ENCODE results near the gene DSCAM.

Gene DSCAM

GRCh38 chr21:40840401-40841125 lies 6.4 kb downstream of the DSCAM start:
- TF ChIP-seq FOXP2 (optimal IDR thresholded peaks at IDR 0.05; ENCODE audit: borderline replicate concordance, extremely low read depth, extremely low read length, insufficient read depth) (no peak), SIN3A (IDR thresholded peaks at IDR 0.05; ENCODE audit: borderline replicate concordance, insufficient read depth, low read length) (no peak), TAF1 (IDR thresholded peaks at IDR 0.05; ENCODE audit: borderline replicate concordance, insufficient read depth, low read length) (no peak), POLR2AphosphoS5 (IDR thresholded peaks at IDR 0.05; ENCODE audit: low read depth, low read length) (no peak), REST (IDR thresholded peaks at IDR 0.05; ENCODE audit: insufficient read depth in 1 of 2, low read depth in 2 of 2, low read length in 2 of 2) (no peak)

- no peak for TF ChIP-seq SIN3A (IDR thresholded peaks at IDR 0.05; ENCODE audit: borderline replicate concordance, insufficient read depth, low read length)
- TF ChIP-seq POLR2AphosphoS5 (IDR thresholded peaks at IDR 0.05; ENCODE audit: low read depth, low read length), result no peak
- no peak for TF ChIP-seq FOXP2 (optimal IDR thresholded peaks at IDR 0.05; ENCODE audit: borderline replicate concordance, extremely low read depth, extremely low read length, insufficient read depth)
- no peak for TF ChIP-seq TAF1 (IDR thresholded peaks at IDR 0.05; ENCODE audit: borderline replicate concordance, insufficient read depth, low read length)
- no peak for TF ChIP-seq REST (IDR thresholded peaks at IDR 0.05; ENCODE audit: insufficient read depth in 1 of 2, low read depth in 2 of 2, low read length in 2 of 2)
Observed at GRCh38 chr21:40839521-40839920, 7.4 kb downstream of the DSCAM start.

- TF ChIP-seq FOXP2 (optimal IDR thresholded peaks at IDR 0.05; ENCODE audit: borderline replicate concordance, extremely low read depth, extremely low read length, insufficient read depth) (no peak), TAF1 (IDR thresholded peaks at IDR 0.05; ENCODE audit: borderline replicate concordance, insufficient read depth, low read length) (no peak), POLR2AphosphoS5 (IDR thresholded peaks at IDR 0.05; ENCODE audit: low read depth, low read length) (no peak), SIN3A (IDR thresholded peaks at IDR 0.05; ENCODE audit: borderline replicate concordance, insufficient read depth, low read length) (no peak), REST (IDR thresholded peaks at IDR 0.05; ENCODE audit: insufficient read depth in 1 of 2, low read depth in 2 of 2, low read length in 2 of 2) (no peak)
Observed at GRCh38 chr21:40837456-40837855, 9.5 kb downstream of the DSCAM start.

GRCh38 chr21:40835184-40835694 lies 11.7 kb downstream of the DSCAM start:
- TF ChIP-seq SIN3A (IDR thresholded peaks at IDR 0.05; ENCODE audit: borderline replicate concordance, insufficient read depth, low read length) (no peak), TAF1 (IDR thresholded peaks at IDR 0.05; ENCODE audit: borderline replicate concordance, insufficient read depth, low read length) (no peak), REST (IDR thresholded peaks at IDR 0.05; ENCODE audit: insufficient read depth in 1 of 2, low read depth in 2 of 2, low read length in 2 of 2) (no peak)

Measured in PFSK-1 (cell line).